Body of pancreas (tissue), 4 donors: Measurements from ENCODE around the gene UBR4.

ENCODE experiments used
- POLR2A ChIP-seq, 3 donors: fragments of 450-650 bp; IDR thresholded peaks; one replicate each; pipeline ENCODE4 v1.6.1; 2016; ENCODE audit warnings: antibody characterized with exemption in 3 of 3, mild to moderate bottlenecking in 2 of 3
- TF ChIP-seq, protein P1 (sequence below), 7 experiments: fragments of 450-650 bp in 4 of 7; fragments of 200-600 bp in 3 of 7; sonication (generic) in 3 of 7; IDR thresholded peaks; one replicate each; pipeline ENCODE4 v1.5.1; 2016 to 2019; ENCODE audit warnings: antibody characterized with exemption in 7 of 7

DNA sequence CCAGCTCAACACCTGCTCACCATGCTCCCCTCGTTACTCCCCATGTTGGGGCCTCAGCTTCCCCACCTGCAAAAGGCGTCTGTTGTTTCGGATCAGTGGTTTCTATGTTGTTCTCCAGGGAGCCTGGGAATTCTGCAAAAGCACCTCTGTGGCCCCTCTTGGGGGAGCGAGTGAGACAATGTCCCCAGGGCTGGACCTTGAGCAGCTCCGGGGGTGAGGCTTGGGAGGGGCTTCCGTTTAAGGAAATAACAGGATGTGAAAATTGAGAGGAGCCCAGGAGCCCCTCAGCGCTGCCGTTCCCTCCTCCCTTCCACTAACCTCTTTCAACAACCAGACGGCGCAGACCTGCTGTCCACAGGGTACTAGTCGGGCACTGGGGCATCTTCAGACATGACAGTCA, 155.1 kb downstream of the UBR4 start:
- no peak for TF ChIP-seq POLR2A (IDR thresholded peaks at IDR 0.05)
- TF ChIP-seq, protein P1, sequence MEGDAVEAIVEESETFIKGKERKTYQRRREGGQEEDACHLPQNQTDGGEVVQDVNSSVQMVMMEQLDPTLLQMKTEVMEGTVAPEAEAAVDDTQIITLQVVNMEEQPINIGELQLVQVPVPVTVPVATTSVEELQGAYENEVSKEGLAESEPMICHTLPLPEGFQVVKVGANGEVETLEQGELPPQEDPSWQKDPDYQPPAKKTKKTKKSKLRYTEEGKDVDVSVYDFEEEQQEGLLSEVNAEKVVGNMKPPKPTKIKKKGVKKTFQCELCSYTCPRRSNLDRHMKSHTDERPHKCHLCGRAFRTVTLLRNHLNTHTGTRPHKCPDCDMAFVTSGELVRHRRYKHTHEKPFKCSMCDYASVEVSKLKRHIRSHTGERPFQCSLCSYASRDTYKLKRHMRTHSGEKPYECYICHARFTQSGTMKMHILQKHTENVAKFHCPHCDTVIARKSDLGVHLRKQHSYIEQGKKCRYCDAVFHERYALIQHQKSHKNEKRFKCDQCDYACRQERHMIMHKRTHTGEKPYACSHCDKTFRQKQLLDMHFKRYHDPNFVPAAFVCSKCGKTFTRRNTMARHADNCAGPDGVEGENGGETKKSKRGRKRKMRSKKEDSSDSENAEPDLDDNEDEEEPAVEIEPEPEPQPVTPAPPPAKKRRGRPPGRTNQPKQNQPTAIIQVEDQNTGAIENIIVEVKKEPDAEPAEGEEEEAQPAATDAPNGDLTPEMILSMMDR (IDR thresholded peaks at IDR 0.05): no peak
